Activated naive CD8-positive, alpha-beta T cell treated with anti-CD3 and anti-CD28 coated beads, Interleukin-2, amount 10 ng/mL, durations not matched to agents 7 days and 5 days (primary cell): ENCODE data around the gene ACOX3. TPM values are rescaled to one million over a fixed set of nuclear protein-coding genes. Genes with fewer than 3 reads are reported as not detected.

Source experiments
- ATAC-seq: fragments of 150-1000 bp; cut with Tn5 transposase; one replicate; pipeline ENCODE4 v1.10.0; 2021; ENCODE audit warnings: low read depth, moderate library complexity
- POLR2A ChIA-PET: fragments of 350-600 bp; sonication (Branson Sonifier 250); formaldehyde crosslinking; loops from one replicate; lab custom pipeline; 2021; ENCODE audit warnings: antibody characterized with exemption; lab: Charles Lee
- DNase-seq: peaks from one replicate; pipeline ENCODE4 v3.0.0; 2021
- H3K27ac Mint-ChIP-seq: one replicate; pipeline ENCODE4 v1.8.0; 2022; ENCODE audit warnings: mild to moderate bottlenecking, mixed read lengths
- H3K27me3 Mint-ChIP-seq: one replicate; pipeline ENCODE4 v1.8.0; 2022; ENCODE audit warnings: mild to moderate bottlenecking, moderate library complexity, mixed read lengths
- H3K36me3 Mint-ChIP-seq: one replicate; pipeline ENCODE4 v1.8.0; 2021; ENCODE audit warnings: mild to moderate bottlenecking, mixed read lengths
- H3K4me1 Mint-ChIP-seq: one replicate; pipeline ENCODE4 v1.8.0; 2021; ENCODE audit warnings: mixed read lengths
- H3K4me3 Mint-ChIP-seq: one replicate; pipeline ENCODE4 v1.8.0; 2022; ENCODE audit warnings: mild to moderate bottlenecking, moderate library complexity, mixed read lengths
- H3K9me3 Mint-ChIP-seq: one replicate; pipeline ENCODE4 v1.8.0; 2021; ENCODE audit warnings: mixed read lengths
- total RNA-seq, 2 experiments: library from RNA; stranded (reverse); gene quantifications; one replicate each; pipeline ENCODE4 v1.2.3, GENCODE V29; 2021

ACOX3 gene
- total RNA-seq, 2 experiments from 2014 or later, result 15.2 to 16.6 TPM

DNA sequence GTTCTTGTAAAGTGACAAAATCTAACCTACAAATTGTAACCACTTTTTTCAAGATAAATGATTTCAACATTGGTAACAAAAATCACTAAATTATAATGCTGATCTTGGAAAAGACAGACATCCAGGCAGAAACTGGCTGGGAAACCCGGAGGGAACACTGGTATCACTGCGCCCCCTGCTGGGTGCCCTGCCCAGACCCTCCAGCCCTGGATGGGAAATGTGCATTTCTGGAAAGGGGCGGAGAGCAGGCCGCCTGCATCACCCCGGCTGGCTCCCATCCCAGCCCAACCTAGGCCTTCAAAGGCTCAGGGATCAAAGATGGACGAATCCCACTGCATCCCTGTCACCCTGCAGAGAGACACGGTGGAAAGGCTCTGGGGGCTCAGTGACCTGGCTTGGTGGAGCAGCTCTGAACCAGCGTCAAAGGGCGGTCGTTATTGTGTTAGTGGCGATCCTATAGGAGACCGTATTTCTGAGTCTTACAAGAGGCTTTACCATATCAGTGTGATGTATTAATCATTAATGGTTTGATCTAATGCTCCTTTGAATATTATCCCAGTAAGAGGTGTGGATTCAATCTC lies 37.3 kb downstream of the ACOX3 start:
- no peaks in the 10 kb centered on the region for H3K36me3 Mint-ChIP-seq
- H3K27ac Mint-ChIP-seq, result no peak overlapping the region
- ATAC-seq, result peak; percentile 67
- POLR2A ChIA-PET, result no interaction called here
- no peaks in the 10 kb centered on the region for H3K4me1 Mint-ChIP-seq
- no peak overlapping the region for H3K4me3 Mint-ChIP-seq
- H3K9me3 Mint-ChIP-seq, result no peaks in the 10 kb centered on the region
- peak; percentile 64 for DNase-seq
- H3K27me3 Mint-ChIP-seq, result no peaks in the 10 kb centered on the region

DNA sequence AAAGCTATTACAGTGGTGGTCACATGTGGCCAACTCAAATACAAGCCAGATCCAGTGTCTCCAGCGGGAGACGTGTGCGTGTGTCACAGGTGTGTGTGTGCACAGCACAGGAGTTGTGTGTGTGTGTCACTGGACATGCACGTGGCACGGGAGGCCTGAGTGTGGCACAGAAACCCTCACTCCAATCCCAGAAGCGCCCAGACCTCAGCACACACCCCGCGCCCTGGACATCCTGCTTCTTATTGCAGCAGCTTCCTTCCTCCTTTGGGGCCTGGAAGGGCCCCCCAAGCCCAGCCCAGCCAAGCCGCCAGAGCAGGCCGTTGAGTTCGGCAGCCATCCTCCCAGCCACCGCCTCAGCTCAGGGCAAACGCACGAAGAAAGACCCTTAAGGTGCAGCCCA lies 37.9 kb downstream of the ACOX3 start:
- POLR2A ChIA-PET, result no interaction called here
- no peak for ATAC-seq
- no peak overlapping the region for H3K27ac Mint-ChIP-seq
- no peak overlapping the region for H3K4me3 Mint-ChIP-seq
- no peaks in the 10 kb centered on the region for H3K9me3 Mint-ChIP-seq
- no peaks in the 10 kb centered on the region for H3K36me3 Mint-ChIP-seq
- DNase-seq, result no peak
- H3K27me3 Mint-ChIP-seq, result no peaks in the 10 kb centered on the region
- H3K4me1 Mint-ChIP-seq, result no peaks in the 10 kb centered on the region

DNA sequence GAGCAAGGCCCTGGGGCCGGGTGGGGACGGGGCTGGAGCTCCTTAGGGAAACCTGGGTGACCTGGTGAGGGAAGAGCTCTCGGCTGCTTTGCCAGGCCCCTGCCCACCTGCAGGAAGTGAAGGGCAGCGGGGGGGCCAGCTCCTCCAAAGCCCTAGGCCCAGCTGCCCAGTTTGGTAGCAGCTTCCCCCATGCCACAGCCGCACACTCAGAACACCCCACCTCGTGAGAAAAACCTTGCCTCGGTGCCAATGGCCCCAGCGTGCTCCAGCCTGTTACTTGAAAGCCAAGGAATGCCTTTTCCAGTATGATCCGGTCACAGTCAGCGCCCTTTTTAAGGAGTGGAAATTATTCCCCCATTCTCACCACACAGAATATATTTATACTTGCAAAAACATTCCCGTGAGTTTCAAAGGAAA lies 38.3 kb downstream of the ACOX3 start:
- Mint-ChIP-seq H3K27ac (no peak overlapping the region), H3K4me1 (no peaks in the 10 kb centered on the region), H3K9me3 (no peaks in the 10 kb centered on the region), H3K4me3 (no peak overlapping the region), H3K36me3 (no peaks in the 10 kb centered on the region), H3K27me3 (no peaks in the 10 kb centered on the region)
- POLR2A ChIA-PET, result no interaction called here
- no peak for DNase-seq
- no peak for ATAC-seq

DNA sequence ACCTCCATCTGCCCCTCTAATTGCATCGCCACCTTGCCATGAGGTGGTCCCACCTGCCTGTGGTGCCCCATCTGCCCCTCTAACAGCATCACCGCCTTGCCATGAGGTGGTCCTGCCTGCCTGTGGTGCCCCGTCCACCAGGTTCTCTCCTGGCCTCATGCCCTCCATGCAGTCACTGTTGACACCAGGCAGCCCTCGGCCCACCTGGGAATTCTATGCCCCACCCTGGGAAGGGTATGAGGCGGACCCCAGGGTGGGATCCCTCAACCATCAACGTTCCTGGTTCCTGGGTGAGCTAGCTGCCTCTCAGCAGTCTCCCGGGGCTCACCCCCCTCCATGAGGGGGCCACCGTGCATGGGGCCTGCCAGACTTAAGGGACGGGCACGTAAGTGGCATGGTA lies 38.9 kb downstream of the ACOX3 start:
- Mint-ChIP-seq H3K27me3 (no peaks in the 10 kb centered on the region), H3K27ac (no peak overlapping the region), H3K4me1 (no peaks in the 10 kb centered on the region), H3K36me3 (no peaks in the 10 kb centered on the region), H3K9me3 (no peaks in the 10 kb centered on the region), H3K4me3 (no peak overlapping the region)
- POLR2A ChIA-PET, result no interaction called here
- ATAC-seq (no peak), DNase-seq (no peak)

DNA sequence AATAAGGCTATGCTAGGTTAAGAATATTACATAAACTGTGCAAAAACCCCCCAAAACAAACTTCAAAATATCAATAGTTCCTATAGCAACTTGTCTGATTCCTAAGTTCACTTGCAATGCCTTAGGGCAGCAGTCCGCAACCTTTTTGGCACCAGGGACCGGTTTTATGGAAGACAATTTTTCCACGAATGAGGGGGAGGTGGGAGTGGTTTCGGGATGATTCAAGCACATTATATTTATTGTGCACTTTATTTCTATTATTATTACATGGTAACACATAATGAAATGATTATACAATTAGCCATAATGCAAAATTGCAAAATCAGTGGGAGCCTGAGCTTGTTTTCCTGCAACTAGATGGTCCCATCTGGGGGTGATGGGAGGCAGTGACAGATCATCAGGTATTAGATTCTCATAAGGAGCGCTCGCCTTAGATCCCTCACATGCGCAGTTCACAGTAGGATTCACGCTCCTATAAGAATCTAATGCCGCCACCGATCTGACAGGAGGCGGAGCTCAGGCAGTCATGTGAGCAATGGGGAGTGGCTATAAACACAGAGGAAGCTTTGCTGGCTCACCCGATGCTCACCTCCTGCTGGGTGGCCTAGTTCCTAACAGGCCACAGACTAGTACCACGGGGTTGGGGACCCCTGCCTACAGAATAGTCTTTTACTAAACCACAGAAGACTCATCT lies 39.7 kb downstream of the ACOX3 start:
- no peak overlapping the region for H3K27ac Mint-ChIP-seq
- H3K4me3 Mint-ChIP-seq, result no peak overlapping the region
- DNase-seq (no peak), ATAC-seq (no peak)
- POLR2A ChIA-PET, result no interaction called here
- no peaks in the 10 kb centered on the region for H3K9me3 Mint-ChIP-seq
- H3K27me3 Mint-ChIP-seq, result no peaks in the 10 kb centered on the region
- H3K36me3 Mint-ChIP-seq, result no peaks in the 10 kb centered on the region
- no peaks in the 10 kb centered on the region for H3K4me1 Mint-ChIP-seq

DNA sequence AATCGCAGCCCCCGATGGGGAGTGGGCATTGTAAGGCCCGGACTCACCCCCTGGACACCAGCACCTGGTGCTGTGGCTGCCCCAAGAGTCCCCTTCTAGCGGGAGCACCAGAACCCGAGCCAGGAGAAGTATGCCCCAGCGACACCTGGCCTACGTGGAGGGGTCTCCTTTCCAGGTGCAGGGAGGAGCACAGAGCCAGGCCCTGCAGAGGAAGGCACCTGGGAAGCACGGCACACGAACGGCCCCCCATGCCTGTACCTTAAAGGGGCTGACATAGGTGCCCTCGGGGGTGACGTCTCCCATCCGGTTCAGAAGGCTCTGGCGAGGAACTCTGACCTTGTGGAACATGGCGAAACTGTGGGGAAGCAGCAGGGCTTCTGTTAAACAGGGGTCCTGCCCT lies 41.2 kb downstream of the ACOX3 start:
- H3K27me3 Mint-ChIP-seq, result no peaks in the 10 kb centered on the region
- no peak for DNase-seq
- no peaks in the 10 kb centered on the region for H3K36me3 Mint-ChIP-seq
- no peaks in the 10 kb centered on the region for H3K4me1 Mint-ChIP-seq
- no peak for ATAC-seq
- POLR2A ChIA-PET, result no interaction called here
- no peak overlapping the region for H3K4me3 Mint-ChIP-seq
- H3K27ac Mint-ChIP-seq, result no peak overlapping the region
- H3K9me3 Mint-ChIP-seq, result no peaks in the 10 kb centered on the region

DNA sequence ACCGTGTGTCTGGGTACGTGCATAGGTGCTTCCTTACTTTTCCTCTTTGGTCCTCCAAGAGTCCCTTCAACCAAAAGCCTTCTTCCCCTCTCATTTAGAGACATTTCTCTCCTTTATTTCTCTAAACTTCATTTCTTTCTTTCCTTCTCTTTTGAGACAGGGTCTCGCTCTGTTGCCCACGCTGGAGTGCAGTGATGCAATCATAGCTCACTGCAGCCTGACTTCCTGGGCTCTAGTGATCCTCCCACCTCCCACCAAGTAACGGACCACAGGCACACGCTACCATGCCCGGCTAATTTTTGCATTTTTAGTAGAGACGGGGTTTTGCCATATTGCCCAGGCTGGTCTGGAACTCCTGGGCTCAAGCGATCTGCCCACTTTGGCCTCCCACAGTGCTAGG lies 42.2 kb downstream of the ACOX3 start:
- ATAC-seq (no peak), DNase-seq (no peak)
- H3K4me1 Mint-ChIP-seq, result no peaks in the 10 kb centered on the region
- POLR2A ChIA-PET, result no interaction called here
- H3K27me3 Mint-ChIP-seq, result no peaks in the 10 kb centered on the region
- no peak overlapping the region for H3K4me3 Mint-ChIP-seq
- no peaks in the 10 kb centered on the region for H3K9me3 Mint-ChIP-seq
- H3K27ac Mint-ChIP-seq, result no peak overlapping the region
- no peaks in the 10 kb centered on the region for H3K36me3 Mint-ChIP-seq

DNA sequence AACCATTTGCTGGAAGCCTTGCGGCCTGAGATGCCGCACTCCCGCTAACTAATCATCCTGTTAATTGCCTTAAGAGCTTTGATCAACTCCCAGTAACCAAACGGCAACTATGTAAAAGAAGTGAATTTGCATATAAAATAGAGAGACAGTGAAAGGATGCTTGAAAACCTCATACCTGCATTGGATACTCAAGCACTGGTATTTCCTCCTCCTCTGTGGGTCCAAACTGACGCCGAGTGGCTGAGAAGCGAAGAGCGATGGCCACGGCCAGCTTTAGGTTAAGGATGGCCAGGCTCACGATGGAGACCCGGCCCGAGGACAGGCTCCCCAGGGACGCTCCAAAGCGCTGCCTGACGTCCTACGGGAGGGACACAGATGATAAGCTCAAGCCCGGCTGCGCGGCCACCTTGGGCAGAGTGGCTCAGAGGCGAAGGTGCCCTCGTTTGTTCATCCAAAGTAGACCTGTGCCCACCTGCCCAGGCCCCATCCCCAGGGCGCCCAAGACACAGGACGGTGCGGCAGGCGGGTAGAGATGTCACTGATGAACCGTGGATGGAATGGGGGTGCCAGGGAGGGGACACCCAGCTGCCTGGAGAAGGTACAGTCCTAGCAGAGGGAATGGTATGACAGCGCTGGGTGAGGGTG lies 43.6 kb downstream of the ACOX3 start:
- ATAC-seq (no peak), DNase-seq (no peak)
- no peaks in the 10 kb centered on the region for H3K9me3 Mint-ChIP-seq
- no peaks in the 10 kb centered on the region for H3K4me1 Mint-ChIP-seq
- no peak overlapping the region for H3K4me3 Mint-ChIP-seq
- no peak overlapping the region for H3K27ac Mint-ChIP-seq
- H3K36me3 Mint-ChIP-seq, result no peaks in the 10 kb centered on the region
- POLR2A ChIA-PET, result no interaction called here
- H3K27me3 Mint-ChIP-seq, result no peaks in the 10 kb centered on the region

DNA sequence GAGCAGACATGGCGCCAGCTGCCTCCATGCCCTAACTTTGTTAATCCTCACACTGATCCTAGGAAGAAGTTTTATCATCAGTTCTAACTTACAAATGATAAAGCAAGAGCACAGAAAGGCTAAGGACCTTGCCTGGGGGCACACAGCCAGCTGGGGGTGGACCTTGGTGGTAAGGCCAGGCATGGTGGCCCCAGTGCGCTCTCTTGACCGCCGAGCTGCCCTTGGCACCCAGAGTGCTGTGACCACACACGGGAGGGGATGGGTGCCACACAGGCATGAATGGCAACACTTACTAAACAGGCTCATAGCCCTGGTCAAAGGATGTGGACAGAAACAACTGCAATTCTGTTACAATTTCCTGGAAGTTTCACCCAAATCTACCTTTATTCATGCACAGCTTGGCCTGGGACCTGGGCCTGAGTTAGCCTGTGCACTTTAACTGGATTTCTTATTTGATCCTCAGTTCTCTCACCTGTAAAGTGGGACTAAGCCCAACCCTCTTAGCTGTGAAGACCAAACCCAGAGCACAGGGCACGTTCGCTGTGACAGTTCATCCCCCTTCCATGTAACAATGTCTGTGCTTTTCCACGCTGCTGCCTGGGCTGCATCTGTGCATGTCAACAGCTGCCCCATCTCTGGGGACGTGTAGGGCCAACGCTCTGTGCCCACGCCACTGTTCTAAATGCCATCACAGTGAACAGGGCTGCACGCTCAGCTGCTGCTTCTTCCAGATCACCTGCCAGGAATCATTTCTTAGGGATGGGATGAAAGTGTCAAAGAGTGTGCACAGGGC lies 44.8 kb downstream of the ACOX3 start:
- H3K4me1 Mint-ChIP-seq, result no peaks in the 10 kb centered on the region
- DNase-seq (no peak), ATAC-seq (no peak)
- H3K27me3 Mint-ChIP-seq, result no peaks in the 10 kb centered on the region
- POLR2A ChIA-PET, result no interaction called here
- no peaks in the 10 kb centered on the region for H3K36me3 Mint-ChIP-seq
- no peak overlapping the region for H3K27ac Mint-ChIP-seq
- no peak overlapping the region for H3K4me3 Mint-ChIP-seq
- no peaks in the 10 kb centered on the region for H3K9me3 Mint-ChIP-seq

DNA sequence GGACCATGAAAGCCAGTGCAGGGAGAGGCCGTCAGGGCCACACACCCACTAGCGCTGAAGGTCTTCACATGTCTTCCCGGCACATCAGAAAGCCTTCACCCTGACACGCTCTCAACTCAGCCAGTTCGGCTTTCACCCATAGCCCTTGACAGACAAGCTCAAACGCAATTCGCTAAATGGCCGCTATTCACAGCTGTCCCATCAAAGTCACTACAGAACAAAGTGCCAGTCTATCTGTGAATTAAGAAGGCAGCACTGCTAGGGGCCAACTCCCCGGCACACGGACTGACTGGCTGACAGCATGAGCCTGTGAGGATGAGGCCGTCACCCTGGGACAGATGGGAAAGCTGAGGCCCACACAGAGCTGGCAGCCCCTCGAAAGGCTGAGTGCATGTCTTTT lies 45.7 kb downstream of the ACOX3 start:
- Mint-ChIP-seq H3K9me3 (no peaks in the 10 kb centered on the region), H3K27ac (no peak overlapping the region), H3K4me1 (no peaks in the 10 kb centered on the region), H3K36me3 (no peaks in the 10 kb centered on the region), H3K27me3 (no peaks in the 10 kb centered on the region), H3K4me3 (no peak overlapping the region)
- POLR2A ChIA-PET, result no interaction called here
- ATAC-seq (no peak), DNase-seq (no peak)

DNA sequence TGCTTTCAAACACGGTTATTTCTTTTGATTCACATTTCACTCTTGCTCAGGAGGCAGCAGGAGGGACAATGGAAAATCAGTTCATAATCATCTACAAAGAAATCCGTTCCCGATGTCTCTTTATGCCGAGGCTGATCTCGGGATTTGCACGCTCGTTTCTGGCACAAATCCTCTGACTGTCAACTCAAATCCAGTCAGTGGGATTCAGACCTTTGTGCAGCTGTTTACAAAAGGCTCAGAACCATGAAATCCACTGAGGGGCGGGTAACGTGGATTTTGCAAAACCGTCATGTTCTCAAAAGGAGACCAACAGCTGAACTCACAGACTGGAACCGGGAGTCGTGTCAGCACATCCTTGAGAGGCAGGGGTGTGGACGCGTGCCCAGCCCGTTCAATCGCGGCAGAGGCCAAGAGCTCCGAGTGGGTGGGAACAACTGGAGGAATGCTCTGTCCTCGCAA lies 46.4 kb downstream of the ACOX3 start:
- Mint-ChIP-seq H3K9me3 (no peaks in the 10 kb centered on the region), H3K27ac (no peak overlapping the region), H3K4me3 (no peak overlapping the region), H3K4me1 (no peaks in the 10 kb centered on the region), H3K36me3 (no peaks in the 10 kb centered on the region), H3K27me3 (no peaks in the 10 kb centered on the region)
- DNase-seq (no peak), ATAC-seq (no peak)
- POLR2A ChIA-PET, result no interaction called here

DNA sequence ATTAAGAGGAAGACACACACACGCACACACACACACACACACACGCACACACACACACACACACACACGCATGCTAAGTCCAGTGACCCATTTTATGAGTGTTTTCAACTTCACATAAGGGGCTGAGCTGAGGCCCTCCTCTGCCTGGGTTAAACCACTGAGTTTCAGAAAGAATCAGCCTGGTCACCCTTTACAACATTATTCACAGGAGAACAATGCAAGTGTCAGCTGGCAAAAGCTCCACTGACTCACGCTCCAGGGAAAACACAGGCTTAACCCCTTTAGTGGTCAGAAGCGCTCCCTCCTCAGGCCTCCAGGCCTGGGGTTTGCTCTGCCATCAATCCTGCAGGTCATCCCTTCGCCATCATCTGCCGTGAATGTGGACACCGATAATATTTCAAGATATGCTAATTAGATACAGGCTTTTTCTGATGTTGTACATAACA lies 46.9 kb downstream of the ACOX3 start:
- H3K36me3 Mint-ChIP-seq, result no peaks in the 10 kb centered on the region
- no peaks in the 10 kb centered on the region for H3K27me3 Mint-ChIP-seq
- POLR2A ChIA-PET, result no interaction called here
- H3K9me3 Mint-ChIP-seq, result no peaks in the 10 kb centered on the region
- ATAC-seq, result no peak
- no peak for DNase-seq
- H3K4me1 Mint-ChIP-seq, result no peaks in the 10 kb centered on the region
- H3K4me3 Mint-ChIP-seq, result no peak overlapping the region
- H3K27ac Mint-ChIP-seq, result no peak overlapping the region

DNA sequence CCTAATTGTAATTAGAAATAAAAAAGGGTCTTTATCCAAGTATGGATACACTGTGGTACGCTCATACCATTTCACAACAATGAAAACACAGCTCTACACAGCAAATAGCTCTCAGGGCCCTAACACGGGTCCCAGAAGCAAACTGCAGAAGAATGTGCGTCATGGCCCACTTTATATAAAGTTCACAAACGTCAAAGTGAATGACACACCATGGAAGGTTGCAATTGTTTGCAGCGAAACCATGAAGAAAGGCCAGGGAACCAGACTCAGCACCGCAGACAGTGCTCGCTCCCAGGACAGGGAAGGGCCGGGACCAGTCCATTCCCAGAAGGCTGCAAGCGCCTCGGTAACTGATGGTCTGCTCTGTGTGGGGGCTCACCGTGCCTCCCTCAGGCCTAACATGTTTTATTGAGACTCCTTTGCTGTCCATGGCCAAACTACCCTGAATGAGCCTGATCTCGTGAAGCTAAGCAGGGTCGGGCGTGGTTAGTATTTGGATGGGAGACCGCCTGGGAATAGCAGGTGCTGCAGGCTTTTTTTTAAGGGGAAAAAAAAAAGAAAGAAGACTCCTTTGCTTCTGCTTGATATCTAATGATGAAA lies 47.8 kb downstream of the ACOX3 start:
- Mint-ChIP-seq H3K4me1 (no peaks in the 10 kb centered on the region), H3K27ac (no peak overlapping the region), H3K27me3 (no peaks in the 10 kb centered on the region), H3K9me3 (no peaks in the 10 kb centered on the region), H3K36me3 (no peaks in the 10 kb centered on the region), H3K4me3 (no peak overlapping the region)
- POLR2A ChIA-PET, result no interaction called here
- ATAC-seq, result no peak
- DNase-seq, result no peak
